Gastroesophageal sphincter (tissue), 3 donors: ENCODE data around the gene GFAP.

Experiments used
- POLR2A ChIP-seq, 2 donors: fragments of 450-650 bp; IDR thresholded peaks; one replicate each; pipeline ENCODE4 v1.6.1; 2017; ENCODE audit warnings: antibody characterized with exemption in 2 of 2, mild to moderate bottlenecking in 2 of 2, moderate library complexity in 1 of 2
- POLR2AphosphoS5 ChIP-seq: sonication (generic); formaldehyde crosslinking; IDR thresholded peaks from one replicate; pipeline ENCODE4 v1.6.1; 2017; ENCODE audit warnings: antibody characterized with exemption
- TF ChIP-seq, protein P1 (sequence below), 4 experiments: fragments of 200-600 bp in 2 of 4; fragments of 450-650 bp in 2 of 4; sonication (generic) in 1 of 4; IDR thresholded peaks; one replicate each; pipeline ENCODE4 v1.5.1; 2017 to 2019; ENCODE audit warnings: antibody characterized with exemption in 4 of 4, mild to moderate bottlenecking in 2 of 4, moderate library complexity in 2 of 4

- TF ChIP-seq, protein P1, sequence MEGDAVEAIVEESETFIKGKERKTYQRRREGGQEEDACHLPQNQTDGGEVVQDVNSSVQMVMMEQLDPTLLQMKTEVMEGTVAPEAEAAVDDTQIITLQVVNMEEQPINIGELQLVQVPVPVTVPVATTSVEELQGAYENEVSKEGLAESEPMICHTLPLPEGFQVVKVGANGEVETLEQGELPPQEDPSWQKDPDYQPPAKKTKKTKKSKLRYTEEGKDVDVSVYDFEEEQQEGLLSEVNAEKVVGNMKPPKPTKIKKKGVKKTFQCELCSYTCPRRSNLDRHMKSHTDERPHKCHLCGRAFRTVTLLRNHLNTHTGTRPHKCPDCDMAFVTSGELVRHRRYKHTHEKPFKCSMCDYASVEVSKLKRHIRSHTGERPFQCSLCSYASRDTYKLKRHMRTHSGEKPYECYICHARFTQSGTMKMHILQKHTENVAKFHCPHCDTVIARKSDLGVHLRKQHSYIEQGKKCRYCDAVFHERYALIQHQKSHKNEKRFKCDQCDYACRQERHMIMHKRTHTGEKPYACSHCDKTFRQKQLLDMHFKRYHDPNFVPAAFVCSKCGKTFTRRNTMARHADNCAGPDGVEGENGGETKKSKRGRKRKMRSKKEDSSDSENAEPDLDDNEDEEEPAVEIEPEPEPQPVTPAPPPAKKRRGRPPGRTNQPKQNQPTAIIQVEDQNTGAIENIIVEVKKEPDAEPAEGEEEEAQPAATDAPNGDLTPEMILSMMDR (IDR thresholded peaks at IDR 0.05), result no peak
- TF ChIP-seq POLR2A (IDR thresholded peaks at IDR 0.05) (no peak), POLR2AphosphoS5 (no peak)
Measured at GRCh38 chr17:44955674-44956425, 40.5 kb upstream of the GFAP start.
